K562 (cell line): ENCODE measurements around the gene UBASH3B.

Experiments used
- ATF1 ChIP-seq, 2 experiments: fragments of 450-650 bp in 1 of 2; IDR thresholded peaks; 2 replicates each; pipeline ENCODE4 v1.6.1; 2016; ENCODE audit warnings: missing compliant biosample characterization in 1 of 2, missing genetic modification characterization in 1 of 2
- BRF2 ChIP-seq: IDR thresholded peaks from 3 replicates; pipeline ENCODE4 v1.6.1; 2011; ENCODE audit warnings: borderline replicate concordance, mild to moderate bottlenecking; ENCODE audit not compliant: insufficient read length, insufficient read depth
- CBFB ChIP-seq: sonication (generic); formaldehyde crosslinking; IDR thresholded peaks from 2 replicates; pipeline ENCODE4 v1.4.0; 2020; ENCODE audit warnings: mild to moderate bottlenecking, missing genetic modification reagents
- E2F8 ChIP-seq: fragments of 450-650 bp; IDR thresholded peaks from 2 replicates; pipeline ENCODE4 v1.7.1; 2018; ENCODE audit warnings: mild to moderate bottlenecking, low read depth; ENCODE audit not compliant: partially characterized antibody
- FOXP1 ChIP-seq: sonication (generic); formaldehyde crosslinking; IDR thresholded peaks from 2 replicates; pipeline ENCODE4 v1.8.0; 2022; ENCODE audit warnings: mild to moderate bottlenecking, missing genetic modification reagents
- MEF2A ChIP-seq: IDR thresholded peaks from 2 replicates; pipeline ENCODE4 v1.6.1; 2011; ENCODE audit warnings: low read depth, mild to moderate bottlenecking, low read length, moderate library complexity; ENCODE audit not compliant: control insufficient read depth
- POLR2A ChIP-seq: fragments of 450-650 bp; conservative IDR thresholded peaks from 2 replicates; pipeline ENCODE4 v1.6.1; 2016
- RBBP5 ChIP-seq: fragments of 200-600 bp; sonication (generic); IDR thresholded peaks from 2 replicates; pipeline ENCODE4 v1.6.1; 2012; ENCODE audit warnings: borderline replicate concordance, mild to moderate bottlenecking, low read length, control low read depth, inconsistent platforms; ENCODE audit not compliant: insufficient read depth, poor library complexity, severe bottlenecking
- SMAD3 ChIP-seq: fragments of 450-650 bp; formaldehyde crosslinking; conservative IDR thresholded peaks from 2 replicates; pipeline ENCODE4 v1.4.0; 2020; ENCODE audit warnings: mild to moderate bottlenecking
- TCF3 ChIP-seq: sonication (generic); formaldehyde crosslinking; IDR thresholded peaks from 2 replicates; pipeline ENCODE4 v1.4.0; 2020; ENCODE audit warnings: mild to moderate bottlenecking, missing genetic modification reagents
- WHSC1 ChIP-seq: IDR thresholded peaks from one replicate; pipeline ENCODE4 v1.6.1; 2012; ENCODE audit warnings: low read length, control low read depth, inconsistent platforms
- ZBTB26 ChIP-seq: fragments of 450-650 bp; formaldehyde crosslinking; IDR thresholded peaks from 2 replicates; pipeline ENCODE4 v1.4.0; 2022; ENCODE audit warnings: missing genetic modification characterization
- TF ChIP-seq, protein P1 (sequence below): sonication (generic); formaldehyde crosslinking; IDR thresholded peaks from 2 replicates; pipeline ENCODE4 v1.8.1; 2023; ENCODE audit warnings: mild to moderate bottlenecking, missing genetic modification reagents
- TF ChIP-seq, protein P2 (sequence below): sonication (generic); formaldehyde crosslinking; IDR thresholded peaks from 2 replicates; pipeline ENCODE4 v1.8.0; 2022; ENCODE audit warnings: mild to moderate bottlenecking, missing genetic modification reagents

GRCh38 chr11:122848186-122848585 lies 192.7 kb downstream of the UBASH3B start:
- TF ChIP-seq ZBTB26 (CRISPR knock-in tag) (no peak), MEF2A (no peak), BRF2 (no peak), WHSC1 (no peak), CBFB (CRISPR knock-in tag) (no peak), FOXP1 (CRISPR knock-in tag) (no peak), RBBP5 (no peak), POLR2A (no peak), SMAD3 (no peak), TCF3 (CRISPR knock-in tag) (no peak), ATF1 (CRISPR knock-in tag; IDR thresholded peaks at IDR 0.05) (no peak), ATF1 (tag; IDR thresholded peaks at IDR 0.05) (no peak), E2F8 (no peak)
- TF ChIP-seq, protein P1, sequence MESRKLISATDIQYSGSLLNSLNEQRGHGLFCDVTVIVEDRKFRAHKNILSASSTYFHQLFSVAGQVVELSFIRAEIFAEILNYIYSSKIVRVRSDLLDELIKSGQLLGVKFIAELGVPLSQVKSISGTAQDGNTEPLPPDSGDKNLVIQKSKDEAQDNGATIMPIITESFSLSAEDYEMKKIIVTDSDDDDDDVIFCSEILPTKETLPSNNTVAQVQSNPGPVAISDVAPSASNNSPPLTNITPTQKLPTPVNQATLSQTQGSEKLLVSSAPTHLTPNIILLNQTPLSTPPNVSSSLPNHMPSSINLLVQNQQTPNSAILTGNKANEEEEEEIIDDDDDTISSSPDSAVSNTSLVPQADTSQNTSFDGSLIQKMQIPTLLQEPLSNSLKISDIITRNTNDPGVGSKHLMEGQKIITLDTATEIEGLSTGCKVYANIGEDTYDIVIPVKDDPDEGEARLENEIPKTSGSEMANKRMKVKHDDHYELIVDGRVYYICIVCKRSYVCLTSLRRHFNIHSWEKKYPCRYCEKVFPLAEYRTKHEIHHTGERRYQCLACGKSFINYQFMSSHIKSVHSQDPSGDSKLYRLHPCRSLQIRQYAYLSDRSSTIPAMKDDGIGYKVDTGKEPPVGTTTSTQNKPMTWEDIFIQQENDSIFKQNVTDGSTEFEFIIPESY (CRISPR knock-in tag), result no peak
- TF ChIP-seq, protein P2, sequence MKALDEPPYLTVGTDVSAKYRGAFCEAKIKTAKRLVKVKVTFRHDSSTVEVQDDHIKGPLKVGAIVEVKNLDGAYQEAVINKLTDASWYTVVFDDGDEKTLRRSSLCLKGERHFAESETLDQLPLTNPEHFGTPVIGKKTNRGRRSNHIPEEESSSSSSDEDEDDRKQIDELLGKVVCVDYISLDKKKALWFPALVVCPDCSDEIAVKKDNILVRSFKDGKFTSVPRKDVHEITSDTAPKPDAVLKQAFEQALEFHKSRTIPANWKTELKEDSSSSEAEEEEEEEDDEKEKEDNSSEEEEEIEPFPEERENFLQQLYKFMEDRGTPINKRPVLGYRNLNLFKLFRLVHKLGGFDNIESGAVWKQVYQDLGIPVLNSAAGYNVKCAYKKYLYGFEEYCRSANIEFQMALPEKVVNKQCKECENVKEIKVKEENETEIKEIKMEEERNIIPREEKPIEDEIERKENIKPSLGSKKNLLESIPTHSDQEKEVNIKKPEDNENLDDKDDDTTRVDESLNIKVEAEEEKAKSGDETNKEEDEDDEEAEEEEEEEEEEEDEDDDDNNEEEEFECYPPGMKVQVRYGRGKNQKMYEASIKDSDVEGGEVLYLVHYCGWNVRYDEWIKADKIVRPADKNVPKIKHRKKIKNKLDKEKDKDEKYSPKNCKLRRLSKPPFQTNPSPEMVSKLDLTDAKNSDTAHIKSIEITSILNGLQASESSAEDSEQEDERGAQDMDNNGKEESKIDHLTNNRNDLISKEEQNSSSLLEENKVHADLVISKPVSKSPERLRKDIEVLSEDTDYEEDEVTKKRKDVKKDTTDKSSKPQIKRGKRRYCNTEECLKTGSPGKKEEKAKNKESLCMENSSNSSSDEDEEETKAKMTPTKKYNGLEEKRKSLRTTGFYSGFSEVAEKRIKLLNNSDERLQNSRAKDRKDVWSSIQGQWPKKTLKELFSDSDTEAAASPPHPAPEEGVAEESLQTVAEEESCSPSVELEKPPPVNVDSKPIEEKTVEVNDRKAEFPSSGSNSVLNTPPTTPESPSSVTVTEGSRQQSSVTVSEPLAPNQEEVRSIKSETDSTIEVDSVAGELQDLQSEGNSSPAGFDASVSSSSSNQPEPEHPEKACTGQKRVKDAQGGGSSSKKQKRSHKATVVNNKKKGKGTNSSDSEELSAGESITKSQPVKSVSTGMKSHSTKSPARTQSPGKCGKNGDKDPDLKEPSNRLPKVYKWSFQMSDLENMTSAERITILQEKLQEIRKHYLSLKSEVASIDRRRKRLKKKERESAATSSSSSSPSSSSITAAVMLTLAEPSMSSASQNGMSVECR (CRISPR knock-in tag), result no peak
